Right lobe of liver (tissue), 4 donors: ENCODE data around the gene SYCP1.

ENCODE experiments used
- POLR2A ChIP-seq: fragments of 450-650 bp; IDR thresholded peaks from one replicate; pipeline ENCODE4 v1.6.1; 2017; ENCODE audit warnings: antibody characterized with exemption, mild to moderate bottlenecking
- TF ChIP-seq, protein P1 (sequence below), 4 donors: fragments of 200-600 bp in 3 of 4; fragments of 450-650 bp in 1 of 4; IDR thresholded peaks; one replicate each; pipeline versions ENCODE4 v1.5.1 to v1.8.0; 2016 to 2022; ENCODE audit warnings: antibody characterized with exemption in 4 of 4, mild to moderate bottlenecking in 2 of 4
- donor health status: DM: no; HTN: no; CAD: no.
- donor health status: DM: no; HTN: no; CAD: no.
- donor health status: DM: no; HTN: yes; CAD: no.

- TF ChIP-seq POLR2A = no peak
- TF ChIP-seq, protein P1, sequence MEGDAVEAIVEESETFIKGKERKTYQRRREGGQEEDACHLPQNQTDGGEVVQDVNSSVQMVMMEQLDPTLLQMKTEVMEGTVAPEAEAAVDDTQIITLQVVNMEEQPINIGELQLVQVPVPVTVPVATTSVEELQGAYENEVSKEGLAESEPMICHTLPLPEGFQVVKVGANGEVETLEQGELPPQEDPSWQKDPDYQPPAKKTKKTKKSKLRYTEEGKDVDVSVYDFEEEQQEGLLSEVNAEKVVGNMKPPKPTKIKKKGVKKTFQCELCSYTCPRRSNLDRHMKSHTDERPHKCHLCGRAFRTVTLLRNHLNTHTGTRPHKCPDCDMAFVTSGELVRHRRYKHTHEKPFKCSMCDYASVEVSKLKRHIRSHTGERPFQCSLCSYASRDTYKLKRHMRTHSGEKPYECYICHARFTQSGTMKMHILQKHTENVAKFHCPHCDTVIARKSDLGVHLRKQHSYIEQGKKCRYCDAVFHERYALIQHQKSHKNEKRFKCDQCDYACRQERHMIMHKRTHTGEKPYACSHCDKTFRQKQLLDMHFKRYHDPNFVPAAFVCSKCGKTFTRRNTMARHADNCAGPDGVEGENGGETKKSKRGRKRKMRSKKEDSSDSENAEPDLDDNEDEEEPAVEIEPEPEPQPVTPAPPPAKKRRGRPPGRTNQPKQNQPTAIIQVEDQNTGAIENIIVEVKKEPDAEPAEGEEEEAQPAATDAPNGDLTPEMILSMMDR (IDR thresholded peaks at IDR 0.05) = peak in 2 of 4 donors; percentile 8 to 15
These were observed 101.9 kb downstream of the SYCP1 start for GRCh38 chr1:114956570-114956969.
